Measurements from ENCODE around the gene ATPAF1.

The ATPAF1 gene

GRCh38 chr1:46650491-46650890, 17.7 kb downstream of the ATPAF1 start:
- DNase-seq (ENCODE audit: low spot score) = no peak

GRCh38 chr1:46649764-46650163, 18.4 kb downstream of the ATPAF1 start:
- DNase-seq (ENCODE audit: low spot score) = no peak

- no peak for DNase-seq (ENCODE audit: low spot score)
Measured at GRCh38 chr1:46647611-46648010, 20.6 kb downstream of the ATPAF1 start.

DNA sequence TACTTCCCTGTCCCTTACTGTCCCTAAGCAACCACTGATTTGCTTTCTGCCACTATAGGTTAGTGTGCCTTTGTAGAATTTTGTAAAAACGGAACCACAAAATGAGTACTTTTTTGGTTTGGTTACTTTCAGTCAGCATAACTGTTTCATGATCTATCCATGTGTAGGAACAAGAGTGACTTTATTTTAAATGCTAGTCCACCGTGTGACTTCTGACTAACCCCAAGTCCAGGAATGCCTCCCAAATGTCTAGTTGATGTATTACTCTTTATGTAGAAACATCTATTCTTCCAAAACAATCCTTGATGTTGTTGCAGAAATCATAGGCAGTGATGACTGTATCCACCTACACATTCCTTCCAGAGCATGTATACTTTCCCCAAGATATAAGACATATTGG, 21.3 kb downstream of the ATPAF1 start:
- DNase-seq (ENCODE audit: low spot score) = no peak

- no peak for DNase-seq (ENCODE audit: low spot score)
Measured at GRCh38 chr1:46646331-46646730, 21.8 kb downstream of the ATPAF1 start.

GRCh38 chr1:46645815-46646214, 22.3 kb downstream of the ATPAF1 start:
- no peak for DNase-seq (ENCODE audit: low spot score)

DNA sequence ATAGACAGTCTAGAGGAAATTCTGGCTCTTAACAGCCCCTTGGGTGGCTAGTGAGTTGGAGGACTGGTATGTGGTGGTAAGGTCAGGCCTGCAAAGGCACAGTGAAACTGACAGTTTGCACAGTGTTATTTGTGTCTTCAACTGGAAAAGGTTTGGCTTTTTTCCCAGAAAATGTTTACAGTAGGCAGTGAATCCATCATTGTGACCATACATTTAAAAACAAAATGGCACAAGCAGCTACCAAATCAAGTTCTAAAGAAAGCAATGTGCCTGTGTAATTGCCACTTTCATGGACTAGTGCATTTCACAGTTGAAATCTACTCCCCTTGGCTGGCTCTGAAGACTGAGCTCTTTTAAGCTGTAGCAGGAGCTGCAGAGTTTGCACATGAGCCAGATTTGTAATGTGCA, 24.8 kb downstream of the ATPAF1 start:
- no peak for DNase-seq (ENCODE audit: low spot score)

- no peak for DNase-seq (ENCODE audit: low spot score)
Measured at GRCh38 chr1:46642115-46642680, 26.0 kb downstream of the ATPAF1 start.

GRCh38 chr1:46639547-46639946, 28.6 kb downstream of the ATPAF1 start:
- no peak for DNase-seq (ENCODE audit: low spot score)

GRCh38 chr1:46638921-46639320, 29.2 kb downstream of the ATPAF1 start:
- DNase-seq (ENCODE audit: low spot score) = no peak

DNA sequence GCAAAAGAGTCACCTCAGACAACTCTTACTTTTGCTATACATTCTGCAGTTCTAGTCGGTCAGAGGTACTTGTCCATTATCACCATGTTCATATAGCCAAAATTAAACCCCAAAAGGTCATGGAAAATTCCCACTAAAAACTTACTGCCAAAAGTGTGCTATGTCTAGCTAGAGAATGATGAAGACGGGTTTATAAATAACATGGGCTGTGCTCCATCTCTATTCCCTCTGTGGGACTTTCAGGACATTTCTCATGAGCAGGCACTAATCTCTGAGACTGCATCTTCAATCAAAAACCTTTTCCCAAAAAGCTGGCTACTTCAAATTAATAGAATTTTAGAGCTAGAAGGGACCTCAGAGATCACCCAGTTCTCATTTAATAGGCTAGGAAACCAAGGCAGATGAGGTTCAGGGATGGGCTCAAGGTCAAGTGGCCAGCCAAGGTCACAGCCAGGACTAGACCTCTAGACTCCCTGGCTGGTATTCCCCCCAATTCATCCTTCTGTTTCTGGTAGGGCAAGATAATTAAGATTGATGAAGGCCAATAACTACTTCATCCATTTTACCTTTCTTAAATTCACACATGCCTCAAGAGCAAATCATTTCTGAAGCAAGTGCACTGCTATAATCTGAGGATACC, 30.6 kb downstream of the ATPAF1 start:
- DNase-seq (ENCODE audit: low spot score) = no peak

- no peak for DNase-seq (ENCODE audit: low spot score)
Measured at GRCh38 chr1:46635205-46635604, 33.0 kb downstream of the ATPAF1 start.

DNA sequence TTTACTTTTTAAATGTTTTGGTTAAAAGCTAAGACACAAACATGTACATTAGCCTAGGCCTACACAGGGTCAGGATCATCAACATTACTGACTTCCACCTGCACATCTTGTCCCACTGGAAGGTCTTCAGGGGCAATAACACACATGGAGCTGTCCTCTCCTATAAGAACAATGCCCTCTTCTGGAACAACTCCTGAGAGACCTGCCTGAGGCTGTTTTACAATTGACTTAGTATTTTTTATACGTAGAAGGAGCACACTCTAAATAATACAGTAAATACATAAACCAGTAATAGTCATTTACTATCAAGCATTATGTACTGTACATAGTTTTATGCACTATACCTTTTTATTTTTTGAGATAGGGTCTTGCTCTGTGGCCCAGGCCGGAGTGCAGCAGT, 37.4 kb downstream of the ATPAF1 start:
- no peak for DNase-seq (ENCODE audit: low spot score)

DNA sequence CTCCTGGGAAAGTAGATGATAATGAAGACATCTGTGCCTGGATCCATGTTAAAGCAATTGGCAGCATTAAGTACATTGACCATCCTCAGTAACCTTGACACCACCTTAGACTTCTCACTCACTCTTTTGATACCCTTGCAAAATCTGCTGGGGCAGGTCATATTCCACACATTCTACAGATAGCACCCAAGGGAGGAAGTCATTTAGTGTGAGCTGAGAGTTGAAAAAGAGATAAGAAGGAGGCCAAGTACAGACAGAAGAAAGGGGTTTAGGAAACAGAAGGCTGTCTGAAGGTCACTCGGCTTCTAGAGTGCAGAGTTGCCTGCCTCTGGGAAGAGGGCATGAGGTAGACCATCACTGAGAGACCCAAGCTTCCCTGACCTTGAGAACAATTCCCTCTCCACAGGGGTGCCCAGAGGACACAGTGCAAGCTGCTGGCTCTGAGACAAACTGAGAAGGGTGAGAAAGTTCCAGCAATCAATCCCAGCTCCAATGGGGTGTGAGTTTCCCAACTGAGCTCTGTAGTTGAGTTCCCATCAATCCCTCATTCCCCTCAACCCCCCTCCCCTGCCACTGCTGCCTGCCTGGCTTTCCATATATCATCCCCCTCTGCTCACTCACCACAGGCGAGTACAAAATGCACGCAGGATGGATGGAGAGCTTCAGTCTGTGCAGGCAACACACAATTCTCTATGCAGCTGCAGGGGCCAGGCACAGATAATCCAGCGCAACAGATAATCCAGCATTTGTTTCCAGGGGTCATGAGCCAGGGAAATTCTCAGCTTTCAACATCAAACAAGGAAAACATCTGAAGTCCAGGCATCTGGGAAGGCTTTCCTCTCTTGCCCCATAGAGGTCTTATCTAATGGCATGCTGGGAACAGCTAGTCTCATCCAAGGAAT, 44.2 kb downstream of the ATPAF1 start:
- no peak for DNase-seq (ENCODE audit: low spot score)

- peak; percentile 60 for DNase-seq (ENCODE audit: low spot score)
Measured at GRCh38 chr1:46622344-46622743, 45.8 kb downstream of the ATPAF1 start.

DNA sequence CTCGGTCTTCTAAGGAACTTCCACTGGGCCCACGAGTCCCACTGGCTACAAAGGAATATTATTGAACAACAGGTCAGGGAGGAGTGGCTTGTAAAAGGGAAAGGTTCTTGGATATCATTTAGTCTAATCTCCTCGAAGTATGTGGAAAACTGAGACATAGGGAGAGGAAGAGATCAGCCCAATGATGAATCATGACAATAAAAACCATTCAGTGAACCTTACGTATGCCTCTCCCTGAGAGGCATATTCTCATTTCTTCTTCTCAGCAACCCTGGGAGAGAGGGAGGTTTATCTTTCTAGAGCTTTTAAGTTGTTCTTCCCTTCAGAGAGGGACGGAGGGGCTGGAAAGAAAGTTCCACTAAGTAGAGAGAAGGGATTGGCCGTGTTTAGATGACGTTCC, 46.2 kb downstream of the ATPAF1 start:
- no peak for DNase-seq (ENCODE audit: low spot score)

DNA sequence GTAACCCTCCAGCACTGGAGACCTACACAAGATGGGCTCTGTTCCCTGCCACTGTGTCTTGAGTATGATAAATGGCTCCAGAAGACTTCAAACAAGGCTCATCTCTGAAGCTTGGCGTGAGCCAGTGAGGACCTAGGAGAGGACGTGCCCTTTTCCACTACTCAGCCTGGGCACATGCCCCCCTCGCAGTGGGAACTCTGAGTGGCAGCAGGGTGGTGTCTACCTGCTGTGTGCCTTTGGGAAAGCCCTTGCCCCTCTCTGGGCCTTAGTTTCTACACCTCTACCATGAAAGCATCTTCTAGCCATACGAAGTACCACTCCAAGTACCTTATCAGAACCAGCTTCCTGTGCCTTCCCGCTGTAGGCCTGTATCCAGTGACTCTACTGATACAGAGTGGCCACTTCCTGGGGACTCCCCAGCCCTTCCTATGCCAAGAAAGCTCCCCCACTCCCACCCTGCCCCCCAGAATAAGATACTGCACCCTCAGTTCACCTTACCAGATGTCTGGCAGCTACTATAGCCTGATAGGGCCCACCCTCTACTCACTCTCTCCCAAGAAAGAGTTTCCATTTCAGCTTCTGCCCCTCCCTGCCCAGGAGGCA, 48.4 kb downstream of the ATPAF1 start:
- DNase-seq (ENCODE audit: low spot score) = no peak

DNA sequence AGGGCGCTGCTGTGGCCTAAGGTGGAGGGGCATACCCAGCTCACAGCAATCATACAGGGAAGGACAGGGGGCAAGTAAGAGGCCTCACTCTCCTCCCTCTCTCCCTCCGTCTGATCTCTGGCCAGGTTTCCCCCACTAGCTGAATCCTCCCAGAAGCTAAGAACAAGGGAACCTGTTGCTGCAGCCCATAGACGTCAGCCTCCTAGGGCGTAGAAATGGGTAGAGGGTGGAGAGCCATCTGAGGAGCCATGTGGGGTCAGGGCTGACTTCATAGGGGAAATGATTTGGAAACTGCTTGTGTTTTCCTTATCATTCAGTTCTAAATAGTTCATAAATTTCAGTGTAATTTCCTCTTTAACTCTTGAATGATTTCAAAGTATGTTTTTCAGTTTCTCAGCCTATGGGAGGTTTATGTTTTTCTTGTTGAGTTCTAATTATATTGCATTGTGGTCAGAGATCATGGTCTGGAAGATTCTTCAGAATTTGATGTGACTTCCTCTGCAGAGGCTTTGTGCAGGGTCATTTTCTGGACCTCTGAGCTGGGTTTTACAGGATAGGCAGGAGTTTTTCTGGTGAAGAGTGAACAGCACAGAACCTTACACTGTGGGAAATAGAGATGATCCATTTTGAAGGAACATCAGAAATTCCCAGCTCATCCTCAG, 49.3 kb downstream of the ATPAF1 start:
- no peak for DNase-seq (ENCODE audit: low spot score)

- no peak for DNase-seq (ENCODE audit: low spot score)
Measured at GRCh38 chr1:46617833-46618232, 50.3 kb downstream of the ATPAF1 start.

- DNase-seq (ENCODE audit: low spot score) = no peak
Measured at GRCh38 chr1:46617108-46617800, 50.9 kb downstream of the ATPAF1 start.

- peak; percentile 58 for DNase-seq (ENCODE audit: low spot score)
Measured at GRCh38 chr1:46616277-46617107, 51.7 kb downstream of the ATPAF1 start, which contains the start of gene MOB3C. MOB3C (minus strand) TSS chr1:46616811; CDS start chr1:46613321, 3,490 bp downstream.
